CD4-positive, alpha-beta T cell treated with Interleukin-21 for 1 hour (primary cell): Measurements from ENCODE around the gene NBAS.
"Not testable (repeated sequence)": the region's sequence is repeated elsewhere in the genome, so short reads cannot be mapped to it uniquely, and the experiment has no call there.

ENCODE experiments used
- DNase-seq: peaks from one replicate; pipeline ENCODE4 v3.0.0-alpha.2; 2020

NBAS gene

DNA sequence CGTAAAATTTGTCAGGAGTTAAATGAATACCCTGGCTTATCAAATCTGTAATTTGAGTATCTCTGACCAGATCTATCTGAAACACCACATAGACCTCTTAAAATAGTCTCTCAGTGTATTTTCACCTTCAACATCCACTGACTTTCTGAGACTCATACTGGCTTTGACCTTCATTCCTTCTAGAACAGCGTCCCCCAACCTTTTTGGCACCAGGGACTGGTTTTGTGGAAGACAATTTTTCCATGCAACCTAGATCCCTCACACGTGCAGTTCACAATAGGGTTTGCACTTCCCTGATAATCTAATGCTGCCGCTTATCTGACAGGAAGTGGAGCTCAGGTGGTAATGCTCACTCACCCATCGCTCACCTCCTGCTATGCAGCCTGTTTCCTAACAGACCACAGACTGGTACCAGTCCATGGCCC lies 3.2 kb downstream of the NBAS start:
- DNase-seq = no peak

DNA sequence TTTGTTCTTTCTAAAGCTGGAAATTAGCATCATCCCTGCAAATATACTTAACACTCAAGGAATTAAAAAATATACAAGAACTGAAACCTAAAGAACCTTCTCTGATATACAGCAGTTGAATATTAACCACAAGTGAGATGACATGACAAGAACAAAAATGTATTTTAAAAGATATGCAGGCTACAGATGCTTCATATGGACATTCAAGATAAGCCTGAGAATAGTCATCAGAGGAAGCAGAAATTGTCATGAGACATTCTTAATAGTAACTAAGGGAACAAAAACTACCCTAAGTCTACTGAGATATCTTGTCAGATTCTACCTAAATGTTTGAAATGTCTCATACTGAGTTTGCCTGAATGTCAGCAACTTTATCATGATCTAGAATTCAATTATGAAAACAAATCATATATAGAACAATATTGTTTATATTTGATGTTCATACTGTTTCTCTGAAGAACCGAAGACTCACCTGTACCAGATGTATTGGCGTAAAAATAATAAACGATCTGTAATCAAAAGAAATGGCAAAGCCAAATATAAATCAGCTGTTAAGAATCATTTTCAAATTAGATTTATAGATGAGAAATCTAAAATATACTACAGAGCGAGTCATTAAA lies 4.7 kb downstream of the NBAS start:
- no peak for DNase-seq

GRCh38 chr2:15555760-15556193 lies 5.4 kb downstream of the NBAS start:
- no peak for DNase-seq

- no peak for DNase-seq
Measured at GRCh38 chr2:15554525-15555218, 6.5 kb downstream of the NBAS start.

DNA sequence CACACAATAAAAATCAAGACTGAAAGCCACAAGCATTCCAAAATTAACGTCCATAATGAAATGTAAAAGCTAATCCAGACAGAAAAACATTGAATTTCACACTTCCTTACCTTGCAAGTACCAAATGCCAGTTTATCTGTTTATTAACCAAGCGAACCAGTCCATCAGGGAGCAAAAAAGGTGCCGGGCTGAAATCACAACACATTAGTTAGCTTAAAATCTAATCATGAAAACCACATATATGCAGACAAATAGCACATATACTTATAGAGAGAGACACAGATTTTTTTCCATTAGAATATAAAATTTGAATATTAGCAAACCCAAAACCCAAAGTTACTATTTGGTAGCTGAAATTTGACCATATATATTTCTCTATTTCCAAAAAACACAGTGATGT lies 7.2 kb downstream of the NBAS start:
- DNase-seq = no peak

- no peak for DNase-seq
Measured at GRCh38 chr2:15553519-15553918, 7.6 kb downstream of the NBAS start.

DNA sequence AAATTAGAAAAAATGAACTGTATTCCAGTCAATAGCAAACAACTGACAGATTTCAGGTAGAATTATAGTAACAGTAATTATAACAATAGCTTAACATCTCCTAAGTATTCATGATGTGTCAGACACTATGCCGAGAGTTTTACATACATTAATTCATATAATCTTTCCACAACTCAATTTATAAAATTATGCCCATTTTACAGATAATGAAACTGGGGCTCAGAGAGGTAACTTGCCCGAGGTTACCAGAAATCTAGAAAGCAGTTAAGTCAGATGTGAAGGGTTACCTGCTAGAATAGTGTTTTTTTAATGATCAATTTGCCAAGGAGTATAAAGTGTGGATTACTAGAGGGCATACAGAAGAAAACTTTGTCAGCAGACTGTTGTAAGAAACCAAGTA lies 12.2 kb downstream of the NBAS start:
- DNase-seq = no peak

GRCh38 chr2:15547115-15547876 lies 13.8 kb downstream of the NBAS start:
- DNase-seq = no peak

DNA sequence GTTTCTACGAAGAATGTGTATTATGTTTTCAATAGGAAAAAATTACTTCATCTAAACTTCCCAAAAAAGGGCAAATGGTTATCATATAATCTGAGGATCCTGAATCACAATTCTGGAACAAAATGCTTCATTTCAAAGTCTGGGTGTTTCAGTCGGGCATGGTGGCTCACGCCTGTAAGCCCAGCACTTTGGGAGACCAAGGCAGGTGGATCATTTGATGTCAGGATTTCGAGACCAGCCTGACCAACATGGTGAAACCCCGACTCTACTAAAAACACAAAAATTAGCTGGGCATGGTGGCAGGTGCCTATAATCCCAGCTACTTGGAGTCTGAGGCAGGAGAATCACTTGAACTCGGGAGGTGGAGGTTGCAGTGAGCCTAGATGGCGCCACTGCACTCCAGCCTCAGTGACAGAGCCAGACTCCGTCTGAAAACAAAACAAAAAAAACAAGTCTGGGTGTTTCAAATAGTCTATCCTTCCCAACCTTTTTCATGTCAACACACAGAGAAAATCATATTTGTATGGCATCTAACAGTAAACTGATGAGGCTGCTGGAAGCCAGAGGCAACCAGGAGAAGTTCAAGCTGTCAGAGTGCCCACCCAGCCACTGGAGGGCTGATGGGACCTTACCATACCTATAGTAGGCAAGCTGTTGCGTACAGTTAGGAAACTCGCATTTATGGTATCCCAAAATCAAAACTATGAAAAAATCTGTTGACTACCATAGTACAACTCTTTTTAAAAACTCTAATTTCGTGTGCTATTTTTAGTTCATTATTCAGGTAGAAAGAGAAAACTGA lies 14.6 kb downstream of the NBAS start:
- DNase-seq = no peak

- no peak for DNase-seq
Measured at GRCh38 chr2:15544227-15544626, 16.9 kb downstream of the NBAS start.

- DNase-seq = no peak
Measured at GRCh38 chr2:15543541-15543940, 17.6 kb downstream of the NBAS start.

DNA sequence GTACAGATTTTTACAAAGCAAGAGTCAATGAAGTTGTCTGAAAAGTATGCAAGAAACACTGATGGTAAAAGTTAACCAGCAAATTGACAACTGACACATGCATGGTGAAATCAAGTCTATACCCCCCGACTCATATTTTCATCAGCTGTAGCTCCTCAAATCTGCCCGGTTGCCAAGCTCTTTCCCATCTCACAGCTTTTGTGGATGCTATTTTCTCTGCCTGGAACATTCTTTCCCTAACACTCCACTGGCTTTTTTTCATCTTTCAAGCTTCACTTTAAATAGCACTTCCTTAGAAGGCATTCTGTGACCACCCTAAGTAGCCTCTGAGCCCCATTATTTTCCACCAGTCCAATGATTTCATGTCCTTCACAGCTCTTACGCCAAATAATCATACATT lies 18.1 kb downstream of the NBAS start:
- DNase-seq = no peak

- DNase-seq = not testable (repeated sequence)
Measured at GRCh38 chr2:15542269-15542668, 18.9 kb downstream of the NBAS start.

DNA sequence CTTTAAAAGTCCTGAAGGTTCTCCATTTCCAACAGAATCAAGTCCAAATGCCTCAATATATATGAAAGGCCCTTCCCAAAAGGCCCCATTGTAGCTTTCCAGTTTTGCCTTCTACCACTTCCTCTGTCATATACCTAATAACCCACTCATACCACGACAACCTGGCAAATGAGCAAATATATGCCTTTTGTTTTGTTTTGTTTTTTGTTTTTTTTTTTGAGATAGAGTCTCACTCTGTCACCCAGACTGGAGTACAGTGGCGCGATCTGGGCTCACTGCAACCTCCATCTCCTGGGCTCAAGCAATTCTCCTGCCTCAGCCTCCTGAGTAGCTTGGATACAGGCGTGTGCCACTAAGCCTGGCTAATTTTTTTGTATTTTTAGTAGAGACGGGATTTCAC lies 20.6 kb downstream of the NBAS start:
- DNase-seq = not testable (repeated sequence)

- DNase-seq = no peak
Measured at GRCh38 chr2:15539999-15540398, 21.1 kb downstream of the NBAS start.

DNA sequence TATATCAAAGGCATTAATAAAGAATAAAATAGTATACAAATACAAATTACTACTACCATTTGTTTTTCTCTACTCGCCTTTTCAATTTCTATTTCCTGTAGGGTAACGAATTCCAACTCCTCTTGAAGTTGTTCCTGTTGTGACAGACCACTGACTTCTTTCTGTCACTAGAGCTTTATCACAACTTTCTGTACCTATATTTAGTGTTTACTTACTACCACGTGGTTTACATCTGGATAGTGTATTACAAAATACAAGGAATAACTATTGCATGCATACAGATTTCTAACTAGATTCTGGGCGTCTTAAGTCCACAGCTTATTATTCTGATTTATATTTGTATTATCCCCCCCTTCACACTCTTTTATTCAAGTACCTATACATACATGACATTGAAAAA lies 22.3 kb downstream of the NBAS start:
- no peak for DNase-seq

DNA sequence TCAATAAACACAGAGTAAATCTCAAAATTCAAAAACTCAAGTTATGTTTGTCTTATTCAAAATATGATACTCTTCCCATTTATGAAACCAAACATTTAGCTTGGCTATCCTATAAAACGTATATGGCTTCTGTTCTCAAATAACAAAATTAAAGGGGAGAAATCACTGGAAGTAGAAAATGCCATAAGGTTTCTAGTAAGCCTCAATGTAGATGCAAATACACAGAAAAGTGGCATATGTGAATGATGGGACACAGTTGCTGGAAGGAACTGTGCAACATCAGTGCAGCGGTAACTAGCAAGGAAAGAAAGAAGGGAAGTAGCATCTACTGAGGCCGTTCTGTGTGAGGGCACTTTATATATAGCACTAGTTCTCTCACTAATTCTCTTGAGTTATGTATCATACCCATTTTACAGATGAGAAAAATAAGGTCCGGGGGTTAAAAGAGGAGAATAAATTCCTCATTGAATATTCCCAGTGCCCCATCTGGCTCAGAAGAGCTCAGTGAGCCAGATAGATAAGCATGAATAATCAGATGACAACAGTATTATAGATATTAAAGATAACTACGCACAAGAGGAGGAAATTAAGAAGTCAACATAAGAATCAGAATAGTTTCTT lies 27.2 kb downstream of the NBAS start:
- DNase-seq = no peak

GRCh38 chr2:15532996-15533395 lies 28.1 kb downstream of the NBAS start:
- no peak for DNase-seq

DNA sequence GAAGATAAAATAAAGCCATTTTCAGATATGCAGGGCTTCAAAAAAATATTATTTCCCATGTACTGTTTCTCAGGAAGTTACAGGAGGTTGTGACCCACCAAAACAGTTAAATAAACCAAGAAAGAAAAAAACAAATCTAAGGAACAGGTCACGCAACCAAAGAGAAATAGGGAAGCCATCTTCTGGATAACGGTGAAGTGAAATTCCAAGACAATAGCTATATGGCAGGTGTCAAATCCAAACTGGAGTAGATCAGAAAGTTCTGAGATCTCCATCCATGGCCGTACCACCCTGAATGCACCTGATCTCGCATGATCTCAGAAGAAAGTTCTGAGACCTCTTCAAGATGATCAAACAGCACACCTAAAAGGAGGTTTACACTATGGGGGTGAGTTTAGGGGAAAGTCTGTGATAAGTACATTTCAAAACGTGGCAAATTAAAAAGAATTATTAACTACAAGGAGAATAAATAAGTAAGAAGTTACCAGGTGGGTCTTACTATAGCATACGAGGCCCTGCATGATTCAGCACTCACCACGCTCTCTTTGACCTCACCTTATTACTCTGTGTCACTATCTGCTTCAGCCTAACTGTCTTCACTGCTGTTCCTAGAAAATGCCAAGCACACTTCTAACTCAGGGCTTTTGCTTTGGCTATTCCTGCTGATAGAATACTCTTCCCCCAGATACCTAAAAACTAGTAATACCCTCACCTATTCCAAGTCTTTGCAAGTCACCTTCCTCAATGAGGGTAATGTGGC lies 29.9 kb downstream of the NBAS start:
- no peak for DNase-seq

GRCh38 chr2:15527074-15527739 lies 33.9 kb downstream of the NBAS start:
- DNase-seq = no peak

- no peak for DNase-seq
Measured at GRCh38 chr2:15521641-15522181, 39.4 kb downstream of the NBAS start.
